Measurements from ENCODE around the gene GGT6. TPM values are rescaled to one million over a fixed set of nuclear protein-coding genes. Genes with fewer than 3 reads are reported as not detected.

The GGT6 gene
- total RNA-seq, 4 donors from 2014 or later = not detected

- Histone ChIP-seq H3K27ac (peak overlapping the region in 2 of 4 donors; percentile 17 to 88), H3K4me3 (no peak overlapping the region), H3K27me3 (no peaks in the 10 kb centered on the region), H3K9me3 (no peaks in the 10 kb centered on the region), H3K4me1 (peaks cover 0 to 53% (median 30%) of the 10 kb centered on the region in 4 donors), H3K36me3 (no peaks in the 10 kb centered on the region)
- no peak for DNase-seq (ENCODE audit: low spot score in 2 of 2)
- TF ChIP-seq POLR2A (IDR thresholded peaks at IDR 0.05) = no peak
- TF ChIP-seq EP300 (IDR thresholded peaks at IDR 0.05) = peak in 1 of 2 donors; percentile 28
- 63 to 70% methylated on average over 24 to 26 of the region's 30 CpGs for WGBS, 2 donors
Observed at GRCh38 chr17:4530799-4531730, 29.3 kb downstream of the GGT6 start.

- WGBS, 2 donors = 71 to 75% methylated on average over 12 to 13 of the region's 13 CpGs
- no peaks in the 10 kb centered on the region for H3K9me3 ChIP-seq
- peaks cover 0 to 39% (median 18%) of the 10 kb centered on the region in 4 donors for H3K4me1 ChIP-seq
- H3K27me3 ChIP-seq = no peaks in the 10 kb centered on the region
- TF ChIP-seq POLR2A (IDR thresholded peaks at IDR 0.05) (no peak), EP300 (IDR thresholded peaks at IDR 0.05) (no peak), CTCF (IDR thresholded peaks at IDR 0.05) (no peak)
- no peaks in the 10 kb centered on the region for H3K36me3 ChIP-seq
- no peak for DNase-seq (ENCODE audit: low spot score in 2 of 2)
- no peak overlapping the region for H3K4me3 ChIP-seq
- H3K27ac ChIP-seq = peak overlapping the region in 1 of 4 donors; percentile 88
Observed at GRCh38 chr17:4529533-4530152, 30.7 kb downstream of the GGT6 start.

GRCh38 chr17:4527566-4528125 lies 32.7 kb downstream of the GGT6 start:
- no peaks in the 10 kb centered on the region for H3K9me3 ChIP-seq
- DNase-seq (ENCODE audit: low spot score in 2 of 2) = no peak
- H3K36me3 ChIP-seq = no peaks in the 10 kb centered on the region
- H3K27ac ChIP-seq = no peak overlapping the region
- 58 to 64% methylated on average over 12 of the region's 12 CpGs for WGBS, 2 donors
- no peak overlapping the region for H3K4me3 ChIP-seq
- no peak for TF ChIP-seq POLR2A (IDR thresholded peaks at IDR 0.05)
- TF ChIP-seq EP300 (IDR thresholded peaks at IDR 0.05) = no peak
- no peak for TF ChIP-seq CTCF (IDR thresholded peaks at IDR 0.05)
- no peaks in the 10 kb centered on the region for H3K27me3 ChIP-seq
- peaks cover 0 to 21% (median 0%) of the 10 kb centered on the region in 4 donors for H3K4me1 ChIP-seq

- H3K4me3 ChIP-seq = no peak overlapping the region
- H3K4me1 ChIP-seq = peaks cover 0 to 21% (median 0%) of the 10 kb centered on the region in 4 donors
- 51 to 53% methylated on average over 1 of the region's 1 CpG for WGBS, 2 donors
- H3K9me3 ChIP-seq = no peaks in the 10 kb centered on the region
- no peaks in the 10 kb centered on the region for H3K36me3 ChIP-seq
- no peak overlapping the region for H3K27ac ChIP-seq
- DNase-seq (ENCODE audit: low spot score in 2 of 2) = no peak
- no peaks in the 10 kb centered on the region for H3K27me3 ChIP-seq
- TF ChIP-seq EP300 (IDR thresholded peaks at IDR 0.05) (no peak), POLR2A (IDR thresholded peaks at IDR 0.05) (no peak), CTCF (IDR thresholded peaks at IDR 0.05) (no peak)
Observed at GRCh38 chr17:4527134-4527533, 33.2 kb downstream of the GGT6 start.

- no peak overlapping the region for H3K4me3 ChIP-seq
- TF ChIP-seq POLR2A (IDR thresholded peaks at IDR 0.05) (no peak), CTCF (IDR thresholded peaks at IDR 0.05) (no peak), EP300 (IDR thresholded peaks at IDR 0.05) (no peak)
- no peak for DNase-seq (ENCODE audit: low spot score in 2 of 2)
- peaks cover 0 to 23% (median 0%) of the 10 kb centered on the region in 4 donors for H3K4me1 ChIP-seq
- no peaks in the 10 kb centered on the region for H3K9me3 ChIP-seq
- no peak overlapping the region for H3K27ac ChIP-seq
- no peaks in the 10 kb centered on the region for H3K27me3 ChIP-seq
- H3K36me3 ChIP-seq = no peaks in the 10 kb centered on the region
- 83 to 95% methylated on average over 11 of the region's 11 CpGs for WGBS, 2 donors
Observed at GRCh38 chr17:4525691-4526397, 34.5 kb downstream of the GGT6 start.

All from tibial nerve (tissue), 4 donors.